DOHH2 (cell line): ENCODE results near the gene PRR36.

Experiments
- H3F3A ChIP-seq: fragments of 200-600 bp; sonication (generic), shearing (Covaris generic); 2 replicates; pipeline ENCODE4 v1.6.0; 2016; ENCODE audit warnings: antibody characterized with exemption, mild to moderate bottlenecking; ENCODE audit not compliant: control insufficient read depth, insufficient read depth
- H3K27ac ChIP-seq: fragments of 200-600 bp; sonication (generic); 2 replicates; pipeline ENCODE4 v1.5.1; 2014; ENCODE audit warnings: low read depth, mild to moderate bottlenecking, low read length, moderate library complexity
- H3K27me3 ChIP-seq: fragments of 200-600 bp; sonication (generic); 2 replicates; pipeline ENCODE4 v1.6.1; 2014; ENCODE audit warnings: mild to moderate bottlenecking, low read length, mixed read lengths; ENCODE audit not compliant: control insufficient read depth
- H3K36me3 ChIP-seq: fragments of 200-600 bp; sonication (generic); 2 replicates; pipeline ENCODE4 v1.6.1; 2014; ENCODE audit warnings: mild to moderate bottlenecking, low read length, moderate library complexity, mixed read lengths; ENCODE audit not compliant: control insufficient read depth
- H3K4me1 ChIP-seq: fragments of 200-600 bp; sonication (generic); 2 replicates; pipeline ENCODE4 v1.6.1; 2014; ENCODE audit warnings: mild to moderate bottlenecking, low read length, mixed read lengths; ENCODE audit not compliant: control insufficient read depth
- H3K4me2 ChIP-seq: fragments of 200-600 bp; sonication (generic); 2 replicates; pipeline ENCODE4 v1.6.0; 2014; ENCODE audit warnings: mild to moderate bottlenecking, low read length, moderate library complexity
- H3K4me3 ChIP-seq: fragments of 200-600 bp; sonication (generic); 2 replicates; pipeline ENCODE4 v1.5.1; 2014; ENCODE audit warnings: mild to moderate bottlenecking, low read length, mixed read lengths
- H3K79me2 ChIP-seq: fragments of 200-600 bp; sonication (generic); 2 replicates; pipeline ENCODE4 v1.6.1; 2014; ENCODE audit warnings: mild to moderate bottlenecking, low read length, mixed read lengths; ENCODE audit not compliant: control insufficient read depth
- H3K9me2 ChIP-seq: fragments of 200-600 bp; sonication (generic); replicated peaks from 2 replicates; pipeline ENCODE4 v1.6.1; 2014; ENCODE audit warnings: mild to moderate bottlenecking, low read length, mixed read lengths; ENCODE audit not compliant: control insufficient read depth
- H3K9me3 ChIP-seq: fragments of 200-600 bp; sonication (generic); 2 replicates; pipeline ENCODE4 v1.6.1; 2014; ENCODE audit warnings: antibody characterized with exemption, low read length, mixed read lengths; ENCODE audit not compliant: control insufficient read depth, insufficient read depth
- H4K20me1 ChIP-seq: fragments of 200-600 bp; sonication (generic); 2 replicates; pipeline ENCODE4 v1.6.0; 2014; ENCODE audit warnings: low read depth, mild to moderate bottlenecking, antibody characterized with exemption, low read length, moderate library complexity; ENCODE audit not compliant: control insufficient read depth, insufficient read depth
- EZH2phosphoT487 ChIP-seq: fragments of 200-600 bp; sonication (generic); IDR thresholded peaks from 2 replicates; pipeline ENCODE4 v1.6.1; 2017; ENCODE audit warnings: borderline replicate concordance, mild to moderate bottlenecking, antibody characterized with exemption, low read length, moderate library complexity, mixed read lengths
- TF ChIP-seq, protein P1 (sequence below): fragments of 200-600 bp; sonication (generic); IDR thresholded peaks from one replicate; pipeline ENCODE4 v1.5.1; 2014; ENCODE audit warnings: antibody characterized with exemption, mild to moderate bottlenecking, low read depth, low read length; ENCODE audit not compliant: poor library complexity, severe bottlenecking

PRR36 gene

DNA sequence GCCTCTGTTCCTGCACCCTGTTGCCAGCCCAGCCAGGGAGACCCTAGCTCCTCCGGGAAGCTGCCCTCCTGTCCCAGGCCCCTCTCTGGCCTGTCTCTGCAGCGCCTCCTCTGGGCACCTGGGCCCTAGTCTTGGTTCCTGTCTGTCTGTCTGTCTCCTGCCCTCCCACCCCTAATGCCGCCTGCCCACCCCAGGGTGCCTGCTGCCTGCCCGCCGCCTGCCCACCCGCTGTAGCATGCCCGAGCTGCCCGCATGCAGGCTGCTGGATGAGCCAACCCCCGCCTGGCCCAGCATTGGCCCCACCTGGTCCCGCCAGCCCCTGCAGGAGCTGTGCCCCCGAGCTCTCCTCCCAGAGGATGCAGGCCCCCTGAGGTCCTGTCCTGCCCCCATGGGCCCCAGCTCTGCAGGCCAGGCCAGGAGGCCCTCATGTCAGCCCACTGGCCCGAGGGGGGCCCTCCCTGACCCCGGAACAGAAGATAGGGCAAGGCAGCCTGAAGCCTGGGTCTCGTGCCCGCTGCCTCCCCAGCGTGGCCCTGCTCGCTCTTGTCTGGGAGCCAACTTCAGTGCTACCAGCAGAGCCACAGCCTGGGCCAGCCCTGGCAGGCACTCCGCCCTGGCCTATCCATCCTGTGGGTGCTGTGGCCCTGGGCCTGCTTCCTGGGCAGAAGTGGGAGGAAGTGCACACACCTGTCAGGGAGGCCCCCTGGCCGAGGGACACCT, 34.7 kb upstream of the PRR36 start:
- TF ChIP-seq EZH2phosphoT487, result no peak
- TF ChIP-seq, protein P1, sequence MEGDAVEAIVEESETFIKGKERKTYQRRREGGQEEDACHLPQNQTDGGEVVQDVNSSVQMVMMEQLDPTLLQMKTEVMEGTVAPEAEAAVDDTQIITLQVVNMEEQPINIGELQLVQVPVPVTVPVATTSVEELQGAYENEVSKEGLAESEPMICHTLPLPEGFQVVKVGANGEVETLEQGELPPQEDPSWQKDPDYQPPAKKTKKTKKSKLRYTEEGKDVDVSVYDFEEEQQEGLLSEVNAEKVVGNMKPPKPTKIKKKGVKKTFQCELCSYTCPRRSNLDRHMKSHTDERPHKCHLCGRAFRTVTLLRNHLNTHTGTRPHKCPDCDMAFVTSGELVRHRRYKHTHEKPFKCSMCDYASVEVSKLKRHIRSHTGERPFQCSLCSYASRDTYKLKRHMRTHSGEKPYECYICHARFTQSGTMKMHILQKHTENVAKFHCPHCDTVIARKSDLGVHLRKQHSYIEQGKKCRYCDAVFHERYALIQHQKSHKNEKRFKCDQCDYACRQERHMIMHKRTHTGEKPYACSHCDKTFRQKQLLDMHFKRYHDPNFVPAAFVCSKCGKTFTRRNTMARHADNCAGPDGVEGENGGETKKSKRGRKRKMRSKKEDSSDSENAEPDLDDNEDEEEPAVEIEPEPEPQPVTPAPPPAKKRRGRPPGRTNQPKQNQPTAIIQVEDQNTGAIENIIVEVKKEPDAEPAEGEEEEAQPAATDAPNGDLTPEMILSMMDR, result no peak
- Histone ChIP-seq H3K4me3 (no peak overlapping the region), H3K27ac (no peak overlapping the region), H3K36me3 (peaks cover 38% of the 10 kb centered on the region), H3K9me2 (no peaks in the 10 kb centered on the region), H3K9me3 (no peaks in the 10 kb centered on the region), H3F3A (no peaks in the 10 kb centered on the region), H3K4me1 (peaks cover 10% of the 10 kb centered on the region), H3K79me2 (peaks cover 37% of the 10 kb centered on the region), H4K20me1 (peaks cover 14% of the 10 kb centered on the region), H3K27me3 (no peaks in the 10 kb centered on the region), H3K4me2 (no peak overlapping the region)

DNA sequence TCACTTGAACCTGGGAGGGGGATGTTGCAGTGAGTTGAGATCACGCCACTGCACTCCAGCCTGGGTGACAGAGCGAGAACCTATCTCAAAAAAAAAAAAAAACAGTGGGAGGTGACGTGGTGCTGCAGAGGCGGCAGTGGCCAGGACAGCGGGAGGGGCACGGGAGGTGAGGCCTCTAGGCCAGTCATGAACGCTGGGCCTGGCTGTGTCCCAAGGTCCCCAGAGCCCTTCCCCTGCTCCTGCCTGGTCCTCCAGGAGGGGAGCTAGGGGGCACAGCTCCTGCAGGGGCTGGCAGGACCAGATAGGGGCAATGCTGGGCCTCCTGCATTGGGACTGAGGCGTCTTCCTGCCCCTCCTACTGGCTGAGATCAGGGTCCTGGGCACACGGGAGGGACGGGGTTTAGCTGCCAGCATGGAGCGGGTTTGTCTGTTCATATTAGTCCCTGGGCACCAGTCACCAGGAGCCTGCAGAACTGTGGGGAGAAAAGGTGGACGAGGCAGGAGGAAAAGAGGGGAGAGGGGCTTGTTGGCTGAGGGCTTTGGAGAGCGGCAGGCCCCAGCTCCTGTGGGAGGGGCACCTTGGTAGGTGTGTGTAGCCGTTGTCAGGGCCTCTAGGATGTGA, 34.0 kb upstream of the PRR36 start:
- peaks cover 37% of the 10 kb centered on the region for H3K79me2 ChIP-seq
- H3K27me3 ChIP-seq, result no peaks in the 10 kb centered on the region
- H3K36me3 ChIP-seq, result peaks cover 38% of the 10 kb centered on the region
- peaks cover 14% of the 10 kb centered on the region for H4K20me1 ChIP-seq
- H3K4me2 ChIP-seq, result no peak overlapping the region
- H3K27ac ChIP-seq, result no peak overlapping the region
- peaks cover 10% of the 10 kb centered on the region for H3K4me1 ChIP-seq
- TF ChIP-seq EZH2phosphoT487, result no peak
- TF ChIP-seq, protein P1, result no peak
- H3F3A ChIP-seq, result no peaks in the 10 kb centered on the region
- H3K9me2 ChIP-seq, result no peaks in the 10 kb centered on the region
- no peak overlapping the region for H3K4me3 ChIP-seq
- H3K9me3 ChIP-seq, result no peaks in the 10 kb centered on the region

DNA sequence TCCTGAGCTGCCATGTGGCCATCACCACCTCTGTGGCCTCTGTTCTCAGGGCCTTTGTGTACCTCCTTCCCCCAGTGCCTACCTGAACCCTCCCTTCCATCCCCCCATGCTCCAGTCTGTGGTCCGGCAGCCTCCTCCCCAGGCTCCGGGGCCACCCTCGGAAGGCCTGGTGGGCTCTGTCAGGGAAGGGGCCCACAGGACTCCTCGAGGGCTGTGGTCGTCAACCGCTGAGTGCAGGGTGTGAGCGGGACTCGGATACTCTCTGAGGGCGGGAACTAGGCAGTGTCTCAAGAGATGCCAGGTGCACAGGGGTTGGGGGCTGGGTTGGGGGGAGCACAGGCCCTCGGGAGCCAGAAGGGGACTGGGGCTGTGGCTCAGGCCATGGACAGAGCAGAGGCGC, 33.4 kb upstream of the PRR36 start:
- TF ChIP-seq EZH2phosphoT487, result no peak
- TF ChIP-seq, protein P1, result no peak
- no peak overlapping the region for H3K4me3 ChIP-seq
- no peak overlapping the region for H3K27ac ChIP-seq
- H3K79me2 ChIP-seq, result peaks cover 44% of the 10 kb centered on the region
- H3K4me1 ChIP-seq, result peaks cover 15% of the 10 kb centered on the region
- H4K20me1 ChIP-seq, result peaks cover 14% of the 10 kb centered on the region
- H3F3A ChIP-seq, result no peaks in the 10 kb centered on the region
- H3K4me2 ChIP-seq, result no peak overlapping the region
- peaks cover 38% of the 10 kb centered on the region for H3K36me3 ChIP-seq
- no peaks in the 10 kb centered on the region for H3K27me3 ChIP-seq
- no peaks in the 10 kb centered on the region for H3K9me3 ChIP-seq
- H3K9me2 ChIP-seq, result no peaks in the 10 kb centered on the region
